AG20443 (cell line): ENCODE results near the gene ETNK2.
"Not testable (repeated sequence)": the region's sequence is repeated elsewhere in the genome, so short reads cannot be mapped to it uniquely, and the experiment has no call there.

Experiments
- DNase-seq: peaks from one replicate; pipeline ENCODE4 v3.0.0; 2012; ENCODE audit warnings: low spot score, mixed read lengths

ETNK2 gene

DNA sequence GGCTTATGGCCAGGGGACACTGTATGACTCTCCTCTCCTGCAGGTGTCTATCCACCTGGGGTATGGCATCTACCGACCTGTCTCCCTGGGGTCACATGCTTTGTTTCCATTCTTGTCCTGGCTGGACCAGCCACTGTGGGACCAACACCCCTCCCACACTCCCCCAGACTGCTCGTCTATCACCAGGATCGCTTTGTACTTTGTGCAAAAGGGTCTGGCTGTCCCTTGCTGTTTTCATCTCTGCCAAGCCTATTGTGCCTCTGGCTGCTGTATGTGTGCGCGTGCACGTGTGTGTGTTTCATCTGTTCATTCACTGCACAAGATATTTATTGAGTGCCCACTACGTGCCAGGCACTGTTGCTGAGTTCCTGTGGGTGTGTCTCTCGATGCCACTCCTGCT lies 25.5 kb downstream of the ETNK2 start:
- no peak for DNase-seq

DNA sequence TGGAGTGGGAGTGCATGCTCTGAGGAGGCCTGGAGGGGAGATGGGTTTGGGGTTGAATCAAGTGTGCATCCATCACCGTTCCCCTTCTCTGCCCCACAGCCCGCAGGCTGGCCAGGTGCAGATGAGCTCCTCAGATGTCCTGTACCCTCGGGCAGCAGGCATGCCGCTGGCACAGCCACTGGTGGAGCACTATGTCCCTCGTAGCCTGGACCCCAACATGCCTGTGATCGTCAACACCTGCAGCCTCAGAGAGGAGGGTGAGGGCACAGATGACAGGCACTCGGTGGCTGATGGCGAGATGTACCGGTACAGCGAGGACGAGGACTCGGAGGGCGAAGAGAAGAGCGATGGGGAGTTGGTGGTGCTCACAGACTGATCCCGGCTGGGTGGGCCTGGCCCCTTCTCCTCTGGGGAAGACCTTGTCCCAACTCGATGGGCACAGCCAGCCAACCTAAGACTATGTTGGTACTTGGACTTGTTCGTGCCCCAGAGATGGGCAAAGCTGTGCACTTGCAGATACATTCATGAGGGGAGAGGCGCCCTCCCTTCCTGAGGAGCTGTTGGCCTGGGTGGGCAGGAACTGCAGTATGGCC lies 26.0 kb downstream of the ETNK2 start:
- no peak for DNase-seq

DNA sequence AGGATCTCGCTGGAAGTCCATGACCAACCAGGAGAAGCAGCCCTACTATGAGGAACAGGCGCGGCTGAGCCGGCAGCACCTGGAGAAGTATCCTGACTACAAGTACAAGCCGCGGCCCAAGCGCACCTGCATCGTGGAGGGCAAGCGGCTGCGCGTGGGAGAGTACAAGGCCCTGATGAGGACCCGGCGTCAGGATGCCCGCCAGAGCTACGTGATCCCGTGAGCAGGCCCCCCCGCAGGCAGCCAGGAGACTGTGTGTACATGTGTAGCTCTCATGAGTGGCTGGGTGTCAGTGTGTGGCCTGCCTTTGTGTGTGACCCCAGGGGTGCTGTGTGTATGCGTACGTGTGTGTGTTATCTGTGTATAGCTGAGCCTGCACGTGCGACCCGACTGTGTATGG lies 27.2 kb downstream of the ETNK2 start:
- no peak for DNase-seq

DNA sequence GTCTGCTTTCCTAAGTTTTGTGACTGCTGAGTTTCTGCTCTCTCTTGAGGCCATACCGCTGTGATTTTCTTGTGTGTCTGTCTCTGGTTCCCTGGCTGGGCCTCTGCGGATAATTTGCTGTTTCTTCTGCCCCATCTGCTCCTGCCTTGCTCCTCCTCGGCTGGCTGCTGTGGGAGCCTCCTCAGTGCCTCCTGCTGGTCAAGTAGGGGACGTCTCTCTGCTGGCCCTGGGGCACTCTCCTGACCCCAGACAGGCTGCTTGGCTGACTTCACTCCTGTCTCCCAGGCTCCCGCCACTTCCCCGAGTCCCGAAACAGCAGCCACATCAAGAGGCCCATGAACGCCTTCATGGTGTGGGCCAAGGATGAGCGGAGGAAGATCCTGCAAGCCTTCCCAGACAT lies 28.5 kb downstream of the ETNK2 start:
- DNase-seq, result peak; percentile 47

DNA sequence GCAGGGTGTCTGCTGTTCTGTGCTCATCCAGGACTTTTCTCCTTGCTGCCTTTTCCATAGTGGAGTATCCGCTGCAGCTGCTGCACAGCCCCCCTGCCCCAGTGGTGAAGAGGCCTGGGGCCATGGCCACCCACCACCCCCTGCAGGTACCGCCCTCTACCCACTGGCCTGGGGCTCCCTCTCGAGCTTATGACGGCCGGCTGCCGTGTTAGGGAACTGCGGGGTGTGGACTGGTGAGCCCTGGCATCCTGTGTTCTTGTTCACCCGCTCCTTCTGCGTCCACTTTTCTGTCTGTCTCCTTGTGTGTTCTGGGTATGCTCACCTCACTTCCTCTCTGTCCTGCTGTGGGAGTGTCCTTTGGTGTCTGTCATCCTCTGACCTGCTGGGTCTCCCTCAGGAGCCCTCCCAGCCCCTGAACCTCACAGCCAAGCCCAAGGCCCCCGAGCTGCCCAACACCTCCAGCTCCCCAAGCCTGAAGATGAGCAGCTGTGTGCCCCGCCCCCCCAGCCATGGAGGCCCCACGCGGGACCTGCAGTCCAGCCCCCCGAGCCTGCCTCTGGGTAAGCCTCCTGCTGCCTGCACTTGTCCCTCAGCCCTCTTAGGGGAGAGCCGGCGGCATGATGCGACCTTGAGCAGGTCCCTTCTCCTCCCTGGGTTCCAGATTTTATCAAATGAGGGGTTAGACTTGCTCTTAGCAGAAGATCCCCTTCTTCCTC lies 29.8 kb downstream of the ETNK2 start:
- no peak for DNase-seq

DNA sequence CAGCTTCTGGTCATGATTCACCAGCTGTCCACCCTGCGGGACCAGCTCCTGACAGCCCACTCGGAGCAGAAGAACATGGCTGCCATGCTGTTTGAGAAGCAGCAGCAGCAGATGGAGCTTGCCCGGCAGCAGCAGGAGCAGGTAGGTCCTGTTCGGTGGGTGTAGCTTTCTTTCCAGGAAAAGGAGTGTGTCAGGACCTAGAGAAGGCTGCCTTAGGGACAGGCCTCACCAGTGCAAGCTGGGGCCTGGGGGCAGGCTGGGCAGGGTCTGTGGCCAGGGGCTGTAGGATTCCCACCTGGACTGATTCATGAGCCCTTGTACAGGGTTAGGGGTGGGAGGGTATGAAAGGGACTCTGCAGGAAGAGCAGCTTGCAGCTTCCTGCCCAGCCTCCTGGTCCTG lies 35.3 kb downstream of the ETNK2 start:
- no peak for DNase-seq

DNA sequence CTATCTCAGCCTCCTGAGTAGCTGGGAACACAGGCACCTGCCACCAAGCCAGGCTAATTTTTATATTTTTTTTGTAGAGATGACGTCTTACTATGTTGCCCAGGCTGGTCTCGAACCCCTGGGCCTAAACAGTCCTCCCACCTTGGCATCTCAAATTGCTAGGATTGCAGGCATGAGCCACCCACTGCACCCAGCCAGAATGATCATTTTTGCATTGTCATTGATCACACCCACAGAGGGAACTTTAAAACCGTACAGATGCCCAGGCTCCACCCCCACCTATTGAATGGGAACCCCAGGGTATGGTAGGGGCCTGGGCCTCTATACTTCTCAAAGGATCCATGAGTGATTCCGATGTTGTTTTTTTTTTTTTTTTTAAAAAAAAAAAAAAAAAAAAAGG lies 36.7 kb downstream of the ETNK2 start:
- no peak for DNase-seq

DNA sequence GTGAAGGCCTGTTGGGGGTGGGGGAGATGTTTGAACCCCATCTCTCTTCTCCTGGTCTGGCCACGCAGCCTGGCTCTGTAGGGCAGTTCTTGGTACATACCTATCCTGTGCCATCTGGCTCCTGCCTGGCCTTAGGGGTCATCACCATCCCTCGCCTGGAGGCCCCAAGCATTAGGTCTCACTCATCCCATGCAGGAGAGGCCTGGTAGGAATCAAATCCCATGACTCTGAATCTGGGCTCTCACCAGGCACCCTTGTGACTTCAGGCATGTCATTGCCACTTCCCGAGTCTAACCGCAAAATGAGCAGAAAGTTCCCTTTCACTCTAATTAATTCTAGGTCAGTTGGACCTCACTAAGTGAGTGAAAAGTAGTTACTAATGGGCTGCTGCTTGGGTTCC lies 37.2 kb downstream of the ETNK2 start:
- DNase-seq, result no peak

DNA sequence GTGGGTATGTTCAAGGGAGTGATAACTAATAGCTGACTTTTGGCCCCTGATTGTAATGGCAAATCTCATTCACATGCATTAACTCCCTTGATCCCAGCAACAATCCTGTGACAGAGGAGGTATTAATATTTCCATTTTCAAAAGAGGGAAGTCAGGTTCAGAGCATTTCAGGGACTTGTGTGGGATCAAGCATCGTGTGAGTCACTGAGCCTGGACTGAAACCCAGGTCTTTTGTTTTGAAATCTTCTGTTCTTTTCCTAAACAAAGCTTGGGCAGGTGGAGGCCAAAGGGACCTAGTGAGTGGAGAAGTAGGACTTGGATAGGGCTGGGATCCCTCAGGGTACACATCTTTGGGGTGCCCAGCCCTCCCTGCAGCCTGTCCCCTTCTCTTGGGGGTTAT lies 37.9 kb downstream of the ETNK2 start:
- DNase-seq, result no peak

DNA sequence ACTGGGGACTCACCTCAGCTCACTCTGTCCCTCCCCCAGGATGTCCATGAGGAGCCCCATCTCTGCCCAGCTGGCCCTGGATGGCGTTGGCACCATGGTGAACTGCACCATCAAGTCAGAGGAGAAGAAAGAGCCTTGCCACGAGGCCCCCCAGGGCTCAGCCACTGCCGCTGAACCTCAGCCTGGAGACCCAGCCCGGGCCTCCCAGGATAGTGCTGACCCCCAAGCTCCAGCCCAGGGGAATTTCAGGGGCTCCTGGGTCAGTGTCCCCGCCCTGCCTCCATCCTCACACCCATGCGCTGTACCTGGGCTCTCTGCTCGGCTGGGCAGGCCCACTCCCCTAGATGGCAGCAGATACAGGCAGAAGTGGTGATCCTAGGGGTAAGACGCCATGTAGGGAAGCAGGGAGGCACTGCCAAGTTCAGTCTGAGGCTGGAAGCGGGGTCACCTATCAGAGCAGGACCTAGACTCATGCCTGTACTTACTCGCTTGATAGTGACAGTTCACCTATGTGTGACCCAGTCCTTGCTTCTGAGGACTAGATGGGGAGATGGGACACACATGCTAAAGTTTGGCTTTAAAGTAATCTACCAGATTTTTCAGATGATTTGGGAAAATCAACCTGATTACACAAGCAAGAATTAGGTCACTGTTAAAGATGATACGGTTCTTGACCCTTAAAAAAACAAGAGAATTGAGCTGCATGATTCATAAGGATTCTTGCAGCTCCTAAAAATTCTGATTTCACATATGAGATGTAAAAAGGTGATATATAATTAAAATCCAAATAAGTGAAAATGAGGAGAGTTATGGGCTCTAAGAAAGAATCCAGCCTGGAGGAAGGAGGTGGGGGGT lies 38.7 kb downstream of the ETNK2 start:
- DNase-seq, result no peak

DNA sequence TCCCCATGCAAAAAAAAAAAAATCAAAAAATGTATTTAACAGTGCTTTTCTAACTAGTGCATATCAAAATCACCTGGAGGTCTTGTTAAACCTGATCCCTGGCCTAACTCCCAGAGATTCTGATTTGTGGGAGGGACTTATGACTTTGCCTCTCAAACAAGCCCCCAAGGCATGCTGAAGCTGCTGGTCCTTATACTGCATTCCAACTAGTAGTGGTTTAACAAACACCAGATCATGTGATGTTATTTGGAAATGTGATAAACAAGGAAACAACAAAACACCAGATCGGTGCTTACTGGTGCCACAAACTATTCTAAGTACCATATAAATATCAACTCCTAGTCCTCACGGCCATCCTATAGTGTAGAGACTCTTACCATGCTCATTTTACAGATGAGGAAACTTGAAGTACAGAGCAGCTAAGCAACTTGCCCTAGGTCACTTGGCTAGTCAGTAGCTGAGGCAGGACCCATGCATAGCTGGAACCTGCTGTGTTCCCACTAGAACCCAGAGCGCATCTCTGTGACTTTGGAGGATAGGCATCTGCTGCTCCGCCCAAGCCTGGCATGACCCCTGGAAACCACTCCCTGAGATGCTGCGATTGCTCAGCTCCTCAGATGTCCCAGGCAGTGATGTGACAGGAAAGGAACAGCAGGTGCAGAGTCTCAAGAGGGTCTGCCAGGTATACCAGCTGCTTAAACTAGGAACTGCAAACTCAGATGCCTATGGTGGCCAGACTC lies 40.8 kb downstream of the ETNK2 start:
- DNase-seq, result no peak

DNA sequence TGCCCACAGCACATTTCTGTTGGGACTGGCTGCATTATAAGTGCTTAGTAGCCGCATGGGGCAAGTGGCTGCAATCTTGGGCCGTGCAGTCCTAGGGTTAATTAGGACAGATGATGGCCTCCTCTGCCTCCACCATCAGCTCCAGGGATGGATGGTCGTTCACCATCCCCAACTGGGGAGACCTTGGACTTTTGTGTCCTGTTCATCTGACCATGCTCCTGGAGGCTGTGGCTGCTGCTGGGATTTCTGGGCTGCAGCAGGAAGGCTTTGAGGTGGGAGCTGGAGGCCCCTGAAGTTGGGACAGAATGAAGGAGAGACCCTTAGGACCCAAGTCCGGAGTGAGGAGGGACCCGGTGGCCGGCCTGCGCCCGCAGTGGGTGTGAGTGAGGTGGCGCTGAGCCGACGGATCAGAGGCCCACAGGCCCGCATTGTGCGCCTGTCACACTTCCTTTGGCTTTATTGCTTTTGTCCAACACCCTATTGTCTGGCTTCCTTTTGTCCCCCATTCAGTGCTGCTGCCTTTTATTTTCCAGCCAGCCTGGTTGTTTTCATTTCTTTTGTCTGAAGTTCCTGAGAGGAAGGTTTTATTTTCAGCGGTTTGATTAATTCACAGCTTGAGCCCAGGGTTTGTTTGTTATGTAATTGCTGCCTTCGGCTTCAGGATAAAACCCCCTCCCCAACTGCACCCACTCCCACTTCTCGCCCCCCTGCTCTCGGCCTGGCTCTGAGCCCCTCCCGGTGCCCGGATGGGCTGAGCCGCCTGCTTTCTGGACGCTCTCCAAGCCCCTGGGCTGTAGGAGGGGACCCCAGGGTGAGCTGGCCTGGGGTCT lies 43.3 kb downstream of the ETNK2 start:
- DNase-seq, result no peak

DNA sequence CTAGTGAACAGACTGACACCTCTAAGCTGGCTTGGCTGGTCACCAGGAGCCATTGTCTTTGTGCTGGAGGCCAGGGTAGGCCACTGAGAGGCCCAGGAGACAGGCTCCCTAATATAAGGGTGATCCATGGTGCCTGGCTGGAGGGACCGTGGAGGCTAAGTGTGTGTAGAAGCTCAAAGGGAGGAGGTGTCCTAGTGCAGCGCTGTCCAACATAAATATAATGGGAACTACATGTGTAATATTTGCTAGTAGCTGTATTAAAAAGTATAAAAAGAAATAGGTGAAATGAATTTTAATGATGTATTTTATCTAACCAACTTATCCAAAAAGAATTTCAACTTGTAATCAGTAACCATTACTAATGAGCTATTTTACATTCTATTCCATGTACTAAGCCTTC lies 44.0 kb downstream of the ETNK2 start:
- no peak for DNase-seq

DNA sequence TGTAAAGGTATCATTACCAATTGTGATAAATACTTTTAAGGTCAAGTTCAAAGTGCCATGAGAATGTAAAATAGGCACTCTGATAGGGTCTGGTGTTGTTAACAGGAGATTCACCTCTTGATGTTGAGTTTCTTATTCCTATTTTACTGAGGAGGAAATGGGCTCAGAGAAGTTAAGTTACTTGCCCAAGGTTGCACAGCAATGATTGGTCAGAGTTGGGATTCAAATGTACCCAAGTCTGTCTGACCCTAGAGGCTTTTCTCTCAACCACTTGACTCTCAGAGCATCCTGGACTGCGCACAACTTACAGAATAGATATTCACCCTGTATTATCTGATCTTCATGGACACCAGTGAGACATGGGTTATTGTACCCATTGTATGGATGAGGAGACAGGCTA lies 45.0 kb downstream of the ETNK2 start:
- DNase-seq, result no peak

DNA sequence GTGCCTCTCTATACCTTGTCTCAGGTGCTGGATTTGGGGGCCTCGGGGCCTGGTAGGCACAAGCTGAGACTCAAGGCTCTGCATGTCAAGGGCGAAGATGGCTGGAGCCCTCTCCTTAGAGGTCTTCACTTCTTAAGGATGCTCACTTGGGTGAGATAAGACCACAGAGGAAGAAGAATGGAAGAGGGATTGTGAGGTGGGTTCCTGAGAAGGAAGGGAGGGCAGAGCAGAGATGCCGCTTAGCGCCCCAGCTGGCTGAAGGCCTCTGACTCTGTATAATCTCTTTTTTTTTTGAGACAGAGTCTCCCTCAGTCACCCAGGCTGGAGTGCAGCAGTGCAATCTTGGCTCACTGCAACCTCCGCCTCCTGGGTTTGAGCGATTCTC lies 46.7 kb downstream of the ETNK2 start:
- DNase-seq, result no peak

DNA sequence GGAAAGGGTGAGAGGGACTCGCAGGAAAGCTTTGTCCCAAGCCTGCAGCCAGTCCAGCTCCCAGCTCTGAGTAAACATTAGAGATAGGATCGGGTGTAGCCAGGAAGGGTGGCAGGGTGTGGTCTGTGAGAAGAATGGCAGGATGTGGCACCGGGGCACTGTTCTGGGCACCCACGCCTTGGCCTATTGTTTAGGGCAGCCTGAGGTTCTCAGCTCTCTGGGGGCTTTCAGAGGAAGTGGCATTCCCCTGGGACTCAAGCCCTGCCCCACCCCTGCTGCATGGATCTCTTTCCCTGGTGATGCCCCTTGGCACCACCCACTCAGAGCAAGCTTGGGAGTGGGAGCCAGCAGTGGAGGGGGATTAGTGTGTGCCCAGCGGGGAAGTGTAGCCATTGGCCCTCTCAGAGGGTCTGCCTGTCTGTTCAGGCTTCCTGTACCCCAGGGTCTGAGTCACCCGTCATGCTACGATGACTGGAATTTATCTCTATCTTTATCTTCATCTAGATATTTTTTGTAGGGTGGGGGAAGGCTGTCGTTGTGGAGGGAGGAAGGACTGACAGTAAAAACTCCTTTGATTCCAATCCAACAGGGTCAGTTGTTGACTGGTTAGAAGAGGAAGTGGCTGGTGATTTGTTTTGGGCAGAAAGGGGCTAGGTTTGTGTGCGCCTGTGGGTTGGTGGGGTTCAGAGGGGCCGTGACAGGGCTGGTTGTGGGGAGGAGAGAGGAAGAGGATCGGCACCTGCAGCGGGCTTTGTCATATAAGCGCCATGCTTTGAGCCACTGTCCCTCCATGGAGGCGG lies 47.3 kb downstream of the ETNK2 start:
- DNase-seq, result no peak

DNA sequence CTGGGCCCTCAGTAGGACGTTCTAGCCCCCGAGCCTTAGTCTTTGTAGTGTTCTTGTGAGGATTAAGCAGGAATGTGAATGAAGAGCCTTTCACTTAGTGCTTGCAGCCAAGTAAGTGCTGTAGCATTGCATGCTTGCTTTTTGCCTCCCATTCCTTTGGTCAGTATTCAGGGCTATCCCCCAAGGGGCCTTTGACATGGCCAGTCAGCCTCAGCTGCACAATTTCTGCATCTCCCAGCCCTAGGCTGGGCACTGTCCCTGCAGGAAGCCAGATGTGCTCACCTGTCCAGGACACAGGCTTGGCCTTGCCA lies 48.5 kb downstream of the ETNK2 start:
- no peak for DNase-seq

DNA sequence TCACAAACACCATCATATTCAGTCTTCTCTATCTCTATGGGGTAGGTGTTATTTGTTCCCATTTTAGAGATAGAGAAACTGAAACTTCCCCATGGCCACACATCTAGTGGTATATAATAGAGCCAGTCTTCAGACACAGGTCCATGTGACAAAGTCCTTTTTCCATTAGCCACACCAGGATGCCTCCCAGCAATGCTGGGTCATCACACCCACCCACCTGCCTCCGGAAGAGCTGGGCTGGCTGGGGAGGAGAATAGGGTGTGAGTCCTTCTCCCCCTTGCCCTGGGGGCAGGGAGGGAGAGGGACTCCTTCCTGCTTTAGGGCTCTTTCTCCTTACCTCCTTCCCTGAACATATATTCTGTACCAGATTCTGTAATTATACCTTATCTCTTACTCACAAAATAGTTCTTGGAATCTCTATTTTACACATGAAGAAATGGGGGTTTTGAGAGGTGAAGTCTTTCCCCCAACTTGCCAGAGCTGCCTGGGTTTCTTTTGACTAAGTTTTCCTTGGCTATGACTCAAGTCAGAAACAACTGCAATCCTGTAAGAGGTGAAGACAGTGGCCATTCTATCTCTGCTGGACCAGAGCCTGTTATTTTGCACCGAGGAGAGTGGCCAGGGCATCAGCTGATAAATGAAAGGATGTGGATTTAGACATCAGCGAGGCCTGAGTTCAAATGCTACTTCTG lies 49.0 kb downstream of the ETNK2 start:
- DNase-seq, result no peak

DNA sequence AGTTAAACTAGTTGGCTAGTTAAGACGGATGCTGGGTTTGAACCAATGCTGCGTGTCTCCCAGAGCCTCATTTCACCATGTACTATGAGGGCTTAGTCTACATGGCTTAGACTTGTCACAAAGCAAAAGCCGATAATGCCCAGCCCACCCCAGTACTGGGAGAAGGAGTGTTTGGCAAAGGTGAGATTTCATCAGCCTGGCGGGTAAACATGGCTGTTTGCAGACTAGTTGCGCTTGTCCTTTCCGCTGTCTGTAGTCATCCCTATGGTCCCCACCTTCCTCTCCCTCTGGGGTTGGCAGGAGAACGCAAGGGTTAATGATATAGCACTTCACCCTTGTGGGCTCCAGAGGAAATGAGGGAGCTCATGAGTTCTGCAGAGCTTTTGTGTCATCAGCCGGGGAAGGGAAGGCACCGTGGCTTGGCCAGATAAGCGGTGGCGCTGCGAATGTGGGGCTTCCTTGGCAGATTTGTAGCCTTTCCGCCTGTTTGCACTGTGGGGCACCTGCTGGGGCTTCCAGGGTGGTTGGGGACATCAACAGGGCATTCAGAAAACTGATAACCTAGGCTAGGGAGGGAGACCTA lies 49.7 kb downstream of the ETNK2 start:
- no peak for DNase-seq

DNA sequence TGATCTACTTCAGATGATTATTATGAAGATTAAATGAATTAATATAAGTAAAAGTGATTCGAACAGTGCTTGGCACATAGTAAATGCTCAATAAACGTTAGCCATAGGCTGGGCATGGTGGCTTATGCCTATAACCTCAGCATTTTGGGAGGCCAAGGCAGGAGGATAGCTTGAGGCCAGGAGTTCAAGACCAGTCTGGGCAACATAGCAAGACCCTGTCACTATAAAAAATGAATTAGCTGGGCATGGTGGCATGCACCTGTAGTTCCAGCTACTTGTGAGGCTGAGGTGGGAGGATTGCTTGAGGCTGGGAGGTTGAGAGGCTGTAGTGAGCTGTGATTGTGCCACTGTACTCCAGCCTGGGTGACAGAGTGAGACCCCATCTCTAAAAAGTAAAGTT lies 52.1 kb downstream of the ETNK2 start:
- DNase-seq, result not testable (repeated sequence)
